Measurements from ENCODE around the gene MACO1.

The MACO1 gene

DNA sequence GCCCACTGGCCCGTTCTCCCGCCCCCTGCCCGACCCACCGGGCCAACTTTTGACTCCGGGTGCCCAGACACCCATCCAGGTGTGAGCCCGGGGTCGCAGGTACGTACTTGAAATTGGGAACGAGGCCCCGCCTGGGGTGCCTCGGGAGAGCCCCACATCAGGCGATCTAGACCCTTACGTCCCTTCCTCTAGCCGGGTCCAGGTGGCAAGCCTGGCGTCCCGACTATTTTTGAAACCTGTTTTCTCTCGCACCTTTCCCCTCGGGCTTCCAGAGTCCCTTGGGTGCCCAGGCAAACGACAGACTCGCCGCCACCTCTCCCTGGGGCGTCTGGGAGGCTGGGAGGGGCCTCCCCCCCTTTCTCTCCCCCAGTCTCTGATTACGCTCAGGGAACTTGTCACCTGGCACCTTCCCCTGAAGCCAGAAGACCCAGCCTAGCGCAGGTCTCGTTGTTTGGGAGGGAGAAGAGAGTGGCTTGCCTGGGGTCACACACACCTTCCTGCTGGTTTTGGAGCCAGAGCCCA lies 113.6 kb downstream of the MACO1 start:
- DNase-seq: no peak

DNA sequence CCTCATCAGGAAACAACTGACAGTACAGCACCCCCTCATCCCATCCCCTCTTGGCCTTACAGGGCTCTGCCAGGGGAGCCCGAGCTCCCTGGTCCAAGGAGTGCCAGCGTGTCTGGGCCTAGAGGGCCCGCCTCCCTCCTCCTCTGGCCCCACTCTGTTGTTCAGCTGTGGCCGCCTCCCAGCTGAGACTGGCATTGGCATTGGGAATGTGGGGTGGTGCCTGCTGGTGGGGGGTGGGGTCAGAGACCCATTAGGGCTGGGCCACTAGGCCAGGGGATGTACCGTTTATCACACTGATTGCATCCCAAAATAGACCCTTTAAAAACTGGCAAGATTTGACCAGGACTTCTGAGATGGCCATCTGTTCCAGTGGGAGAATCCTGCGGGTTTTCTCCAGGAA lies 114.1 kb downstream of the MACO1 start:
- no peak for DNase-seq

GRCh38 chr1:25545767-25546166 lies 115.1 kb downstream of the MACO1 start:
- no peak for DNase-seq

- no peak for DNase-seq
Measured at GRCh38 chr1:25546193-25546592, 115.5 kb downstream of the MACO1 start.

- no peak for DNase-seq
Measured at GRCh38 chr1:25548601-25549000, 117.9 kb downstream of the MACO1 start.

GRCh38 chr1:25549273-25550154 lies 118.8 kb downstream of the MACO1 start:
- DNase-seq: peak; percentile 75
